Erythroblast (primary cell): Measurements from ENCODE around the gene SCYGR8.

Experiments used
- GATA1 ChIP-seq: IDR thresholded peaks from 2 replicates; pipeline ENCODE4 v1.6.1; 2011; ENCODE audit warnings: low read depth, mild to moderate bottlenecking, control low read depth, low read length, moderate library complexity
- POLR2A ChIP-seq: IDR thresholded peaks from 2 replicates; pipeline ENCODE4 v1.6.1; 2011; ENCODE audit warnings: mild to moderate bottlenecking, low read length

GRCh38 chr2:227759411-227760118 lies 13.9 kb downstream of the SCYGR8 start:
- TF ChIP-seq POLR2A = no peak
- no peak for TF ChIP-seq GATA1
